ENCODE measurements around the gene GARIN5B.

Gene GARIN5B

DNA sequence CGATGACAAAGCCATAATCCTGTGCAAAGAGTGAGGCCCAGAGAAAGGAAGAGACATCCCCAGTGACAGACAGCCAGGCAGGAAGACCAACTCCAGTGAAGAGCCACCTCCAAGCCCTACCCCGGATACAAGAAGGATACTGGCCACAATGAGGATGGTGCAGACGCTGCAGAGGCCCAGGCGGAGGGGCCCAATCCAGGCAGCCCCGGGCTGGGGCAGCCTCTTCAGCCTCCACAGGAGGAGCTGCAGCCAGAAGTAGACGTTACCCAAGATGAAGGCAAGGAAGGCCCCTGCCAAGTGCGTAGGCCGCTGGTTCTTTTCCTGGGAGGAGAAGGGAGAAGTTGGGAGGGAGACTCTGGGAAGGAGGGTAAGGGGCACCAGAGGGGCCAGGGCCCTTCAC is 46.4 kb downstream of the GARIN5B start:
- DNase-seq (ENCODE audit: low read depth) = no peak
- TF ChIP-seq, protein P1, sequence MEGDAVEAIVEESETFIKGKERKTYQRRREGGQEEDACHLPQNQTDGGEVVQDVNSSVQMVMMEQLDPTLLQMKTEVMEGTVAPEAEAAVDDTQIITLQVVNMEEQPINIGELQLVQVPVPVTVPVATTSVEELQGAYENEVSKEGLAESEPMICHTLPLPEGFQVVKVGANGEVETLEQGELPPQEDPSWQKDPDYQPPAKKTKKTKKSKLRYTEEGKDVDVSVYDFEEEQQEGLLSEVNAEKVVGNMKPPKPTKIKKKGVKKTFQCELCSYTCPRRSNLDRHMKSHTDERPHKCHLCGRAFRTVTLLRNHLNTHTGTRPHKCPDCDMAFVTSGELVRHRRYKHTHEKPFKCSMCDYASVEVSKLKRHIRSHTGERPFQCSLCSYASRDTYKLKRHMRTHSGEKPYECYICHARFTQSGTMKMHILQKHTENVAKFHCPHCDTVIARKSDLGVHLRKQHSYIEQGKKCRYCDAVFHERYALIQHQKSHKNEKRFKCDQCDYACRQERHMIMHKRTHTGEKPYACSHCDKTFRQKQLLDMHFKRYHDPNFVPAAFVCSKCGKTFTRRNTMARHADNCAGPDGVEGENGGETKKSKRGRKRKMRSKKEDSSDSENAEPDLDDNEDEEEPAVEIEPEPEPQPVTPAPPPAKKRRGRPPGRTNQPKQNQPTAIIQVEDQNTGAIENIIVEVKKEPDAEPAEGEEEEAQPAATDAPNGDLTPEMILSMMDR (IDR thresholded peaks at IDR 0.05; ENCODE audit: control insufficient read depth, insufficient read depth, low read depth, low read length, missing control alignments) = no peak
- no peak overlapping the region for H3K4me3 ChIP-seq (ENCODE audit: control insufficient read depth, low read depth, low read length)

- no peak overlapping the region for H3K4me3 ChIP-seq (ENCODE audit: control insufficient read depth, low read depth, low read length)
- no peak for DNase-seq (ENCODE audit: low read depth)
- TF ChIP-seq, protein P1 (IDR thresholded peaks at IDR 0.05; ENCODE audit: control insufficient read depth, insufficient read depth, low read depth, low read length, missing control alignments) = no peak
Measured at GRCh38 chr19:55315956-55316525, 47.0 kb downstream of the GARIN5B start.

- DNase-seq (ENCODE audit: low read depth) = no peak
- no peak overlapping the region for H3K4me3 ChIP-seq (ENCODE audit: control insufficient read depth, low read depth, low read length)
- TF ChIP-seq, protein P1 (IDR thresholded peaks at IDR 0.05; ENCODE audit: control insufficient read depth, insufficient read depth, low read depth, low read length, missing control alignments) = no peak
Measured at GRCh38 chr19:55314396-55314795, 48.7 kb downstream of the GARIN5B start.

- TF ChIP-seq, protein P1 (IDR thresholded peaks at IDR 0.05; ENCODE audit: control insufficient read depth, insufficient read depth, low read depth, low read length, missing control alignments) = no peak
- no peak overlapping the region for H3K4me3 ChIP-seq (ENCODE audit: control insufficient read depth, low read depth, low read length)
- no peak for DNase-seq (ENCODE audit: low read depth)
Measured at GRCh38 chr19:55312621-55313512, 50.2 kb downstream of the GARIN5B start.

DNA sequence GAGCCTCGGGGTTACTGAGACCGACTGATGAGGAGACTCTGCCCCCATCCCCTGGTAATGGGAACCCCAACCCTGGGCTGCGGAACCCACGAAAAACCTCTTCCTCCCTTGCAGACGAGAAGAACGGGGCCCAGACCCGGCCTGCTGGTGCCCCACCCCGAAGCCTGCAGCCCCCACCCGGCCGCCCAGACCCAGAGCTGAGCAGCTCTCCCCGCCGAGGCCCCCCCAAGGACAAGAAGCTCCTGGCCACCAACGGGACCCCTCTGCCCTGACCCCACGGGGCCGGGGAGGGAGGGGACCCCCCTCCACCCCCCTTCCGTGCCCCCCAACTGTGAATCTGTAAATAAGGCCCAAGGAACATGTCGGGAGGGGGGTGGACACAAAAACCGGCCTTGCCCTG is 51.3 kb downstream of the GARIN5B start:
- TF ChIP-seq, protein P1 (IDR thresholded peaks at IDR 0.05; ENCODE audit: control insufficient read depth, insufficient read depth, low read depth, low read length, missing control alignments) = no peak
- DNase-seq (ENCODE audit: low read depth) = no peak

GRCh38 chr19:55311397-55311796 is 51.7 kb downstream of the GARIN5B start:
- TF ChIP-seq, protein P1 (IDR thresholded peaks at IDR 0.05; ENCODE audit: control insufficient read depth, insufficient read depth, low read depth, low read length, missing control alignments) = no peak
- H3K4me3 ChIP-seq (ENCODE audit: control insufficient read depth, low read depth, low read length) = no peak overlapping the region
- no peak for DNase-seq (ENCODE audit: low read depth)

More for the DNA sequence above, 51.3 kb downstream of the GARIN5B start:
- no peak overlapping the region for H3K4me3 ChIP-seq (ENCODE audit: control insufficient read depth, low read depth, low read length)
